ENCODE measurements around the gene DCAF16. TPM values are rescaled to one million over a fixed set of nuclear protein-coding genes. Genes with fewer than 3 reads are reported as not detected.

DCAF16 gene
- total RNA-seq, 1 donor from 2014 or later = 75.8 TPM

DNA sequence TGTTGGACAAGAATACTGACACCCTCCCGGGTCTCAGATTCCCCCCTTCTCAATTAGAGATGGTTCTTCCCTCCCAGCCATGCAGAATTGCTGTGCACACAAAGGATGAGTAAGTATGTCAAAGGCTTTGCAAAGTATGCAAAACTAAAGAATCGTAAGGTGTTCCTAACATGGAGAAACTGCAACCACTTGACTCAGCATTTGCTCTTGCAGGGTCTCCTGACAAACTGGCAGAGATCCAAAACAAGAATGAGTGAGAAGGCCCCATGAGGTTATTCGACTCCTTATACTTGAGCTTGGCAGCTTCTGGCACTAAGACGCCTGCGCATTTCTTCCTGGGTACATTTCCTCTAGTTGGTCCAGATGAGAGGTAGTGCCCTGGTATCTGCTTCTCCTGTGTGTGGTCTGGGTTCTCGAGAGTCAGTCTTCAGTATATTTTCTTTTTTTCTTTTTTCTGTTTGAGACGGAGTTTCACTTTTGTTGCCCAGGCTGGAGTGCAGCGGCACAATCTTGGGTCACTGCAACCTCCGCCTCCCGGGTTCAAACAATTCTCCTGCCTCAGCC, 37.3 kb downstream of the DCAF16 start:
- Histone ChIP-seq H3K9ac (no peak overlapping the region), H3K79me2 (ENCODE audit: low read depth) (no peaks in the 10 kb centered on the region), H4K20me1 (ENCODE audit: low read depth) (no peaks in the 10 kb centered on the region), H3K4me1 (no peaks in the 10 kb centered on the region), H3K4me3 (no peak overlapping the region), H3K36me3 (no peaks in the 10 kb centered on the region), H3F3A (ENCODE audit: low read depth) (no peaks in the 10 kb centered on the region), H3K9me3 (ENCODE audit: low read depth) (no peaks in the 10 kb centered on the region), H3K27ac (no peak overlapping the region), H2AFZ (replicated peaks) (no peak overlapping the region), H3K4me2 (no peak overlapping the region), H3K27me3 (peaks cover 18% of the 10 kb centered on the region)
- DNase-seq (ENCODE audit: low spot score) = no peak
- H3K36me3 Mint-ChIP-seq = no peaks in the 10 kb centered on the region
- H3K9me3 Mint-ChIP-seq = peaks cover 2% of the 10 kb centered on the region
- TF ChIP-seq, protein P1, sequence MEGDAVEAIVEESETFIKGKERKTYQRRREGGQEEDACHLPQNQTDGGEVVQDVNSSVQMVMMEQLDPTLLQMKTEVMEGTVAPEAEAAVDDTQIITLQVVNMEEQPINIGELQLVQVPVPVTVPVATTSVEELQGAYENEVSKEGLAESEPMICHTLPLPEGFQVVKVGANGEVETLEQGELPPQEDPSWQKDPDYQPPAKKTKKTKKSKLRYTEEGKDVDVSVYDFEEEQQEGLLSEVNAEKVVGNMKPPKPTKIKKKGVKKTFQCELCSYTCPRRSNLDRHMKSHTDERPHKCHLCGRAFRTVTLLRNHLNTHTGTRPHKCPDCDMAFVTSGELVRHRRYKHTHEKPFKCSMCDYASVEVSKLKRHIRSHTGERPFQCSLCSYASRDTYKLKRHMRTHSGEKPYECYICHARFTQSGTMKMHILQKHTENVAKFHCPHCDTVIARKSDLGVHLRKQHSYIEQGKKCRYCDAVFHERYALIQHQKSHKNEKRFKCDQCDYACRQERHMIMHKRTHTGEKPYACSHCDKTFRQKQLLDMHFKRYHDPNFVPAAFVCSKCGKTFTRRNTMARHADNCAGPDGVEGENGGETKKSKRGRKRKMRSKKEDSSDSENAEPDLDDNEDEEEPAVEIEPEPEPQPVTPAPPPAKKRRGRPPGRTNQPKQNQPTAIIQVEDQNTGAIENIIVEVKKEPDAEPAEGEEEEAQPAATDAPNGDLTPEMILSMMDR (IDR thresholded peaks at IDR 0.05) = no peak
- no peak for TF ChIP-seq EZH2 (IDR thresholded peaks at IDR 0.05)
- no peak for TF ChIP-seq EZH2phosphoT487 (IDR thresholded peaks at IDR 0.05)
- H3K4me3 Mint-ChIP-seq = no peak overlapping the region
- no peaks in the 10 kb centered on the region for H3K27me3 Mint-ChIP-seq (ENCODE audit: insufficient read depth, low read depth)
- peaks cover 4% of the 10 kb centered on the region for H3K4me1 Mint-ChIP-seq
- no peak overlapping the region for H3K27ac Mint-ChIP-seq

DNA sequence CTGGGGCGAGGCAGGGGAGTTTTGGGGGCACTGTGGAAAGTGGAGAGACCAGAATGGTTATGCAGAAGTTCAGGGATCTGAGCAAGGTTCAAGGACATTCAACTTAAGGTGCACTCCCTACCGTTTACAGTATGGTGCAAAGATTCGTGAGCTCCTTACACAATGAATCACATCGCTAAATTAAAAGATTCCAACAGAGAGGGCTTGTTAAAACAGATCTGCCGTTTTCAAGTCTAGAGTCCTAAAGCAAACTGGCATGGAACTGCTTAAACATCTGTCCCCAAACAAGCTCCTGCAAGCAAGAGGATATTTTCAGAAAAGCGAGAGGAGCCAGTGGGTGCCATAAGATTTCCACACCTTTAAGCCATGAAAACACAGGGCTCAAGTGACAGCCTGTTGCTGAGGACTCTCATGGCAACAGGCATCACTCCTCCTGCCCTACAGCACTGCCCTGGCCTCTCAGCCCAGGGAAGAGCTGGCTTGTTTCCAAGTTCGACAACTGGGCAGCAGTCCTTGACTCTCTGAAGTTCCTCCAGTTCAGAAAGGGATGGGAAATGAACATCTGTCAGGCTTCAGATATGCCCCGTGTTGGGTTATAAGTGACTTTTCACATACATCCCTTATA, 39.2 kb downstream of the DCAF16 start:
- Histone ChIP-seq H3K36me3 (no peaks in the 10 kb centered on the region), H3K9ac (no peak overlapping the region), H2AFZ (replicated peaks) (no peak overlapping the region), H3K9me3 (ENCODE audit: low read depth) (no peaks in the 10 kb centered on the region), H3K79me2 (ENCODE audit: low read depth) (no peaks in the 10 kb centered on the region), H3K27ac (no peak overlapping the region), H3K4me2 (no peak overlapping the region), H3F3A (ENCODE audit: low read depth) (no peaks in the 10 kb centered on the region), H3K4me3 (no peak overlapping the region), H3K4me1 (no peaks in the 10 kb centered on the region), H3K27me3 (no peaks in the 10 kb centered on the region), H4K20me1 (ENCODE audit: low read depth) (no peaks in the 10 kb centered on the region)
- Mint-ChIP-seq H3K27me3 (ENCODE audit: insufficient read depth, low read depth) (no peaks in the 10 kb centered on the region), H3K36me3 (no peaks in the 10 kb centered on the region), H3K4me3 (no peak overlapping the region), H3K4me1 (peaks cover 4% of the 10 kb centered on the region), H3K9me3 (peaks cover 6% of the 10 kb centered on the region), H3K27ac (no peak overlapping the region)
- no peak for DNase-seq (ENCODE audit: low spot score)
- TF ChIP-seq EZH2 (IDR thresholded peaks at IDR 0.05) = no peak
- TF ChIP-seq, protein P1 (IDR thresholded peaks at IDR 0.05) = no peak
- no peak for TF ChIP-seq EZH2phosphoT487 (IDR thresholded peaks at IDR 0.05)

DNA sequence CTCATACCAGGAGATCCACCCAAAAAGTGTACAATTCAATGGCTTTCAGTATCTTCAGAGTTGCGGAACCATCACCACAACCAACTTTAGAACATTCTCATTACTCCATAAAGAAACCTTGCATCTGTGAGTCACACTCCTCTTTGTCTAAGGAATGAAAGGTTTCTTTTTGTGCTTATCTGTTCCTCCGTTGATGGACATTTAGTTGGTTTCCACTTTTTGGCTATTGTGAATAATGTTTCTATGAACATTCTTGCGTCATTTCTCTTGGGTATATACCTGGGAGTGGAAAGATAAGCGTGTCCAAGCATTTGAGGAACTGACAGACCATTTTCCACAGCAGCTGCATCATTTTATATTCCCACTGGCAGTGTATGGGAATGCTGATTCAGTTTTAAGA, 39.7 kb downstream of the DCAF16 start:
- Histone ChIP-seq H3F3A (ENCODE audit: low read depth) (no peaks in the 10 kb centered on the region), H3K4me3 (no peak overlapping the region)
- peaks cover 4% of the 10 kb centered on the region for H3K4me1 Mint-ChIP-seq

More for the DNA sequence above, 39.7 kb downstream of the DCAF16 start:
- H4K20me1 ChIP-seq (ENCODE audit: low read depth) = no peaks in the 10 kb centered on the region
- H3K27ac ChIP-seq = no peak overlapping the region
- H3K36me3 ChIP-seq = no peaks in the 10 kb centered on the region
- Mint-ChIP-seq H3K9me3 (peaks cover 10% of the 10 kb centered on the region), H3K27me3 (ENCODE audit: insufficient read depth, low read depth) (no peaks in the 10 kb centered on the region), H3K4me3 (no peak overlapping the region), H3K36me3 (no peaks in the 10 kb centered on the region), H3K27ac (no peak overlapping the region)
- no peak overlapping the region for H3K9ac ChIP-seq
- TF ChIP-seq EZH2phosphoT487 (IDR thresholded peaks at IDR 0.05) (no peak), EZH2 (IDR thresholded peaks at IDR 0.05) (no peak)
- TF ChIP-seq, protein P1 (IDR thresholded peaks at IDR 0.05) = no peak
- H3K27me3 ChIP-seq = no peaks in the 10 kb centered on the region
- no peaks in the 10 kb centered on the region for H3K9me3 ChIP-seq (ENCODE audit: low read depth)
- DNase-seq (ENCODE audit: low spot score) = no peak
- no peaks in the 10 kb centered on the region for H3K79me2 ChIP-seq (ENCODE audit: low read depth)
- no peak overlapping the region for H3K4me2 ChIP-seq
- H2AFZ ChIP-seq (replicated peaks) = no peak overlapping the region
- H3K4me1 ChIP-seq = no peaks in the 10 kb centered on the region

Data from neural progenitor cell (in vitro differentiated cells).